ENCODE data around the gene CHRM5.

DNA sequence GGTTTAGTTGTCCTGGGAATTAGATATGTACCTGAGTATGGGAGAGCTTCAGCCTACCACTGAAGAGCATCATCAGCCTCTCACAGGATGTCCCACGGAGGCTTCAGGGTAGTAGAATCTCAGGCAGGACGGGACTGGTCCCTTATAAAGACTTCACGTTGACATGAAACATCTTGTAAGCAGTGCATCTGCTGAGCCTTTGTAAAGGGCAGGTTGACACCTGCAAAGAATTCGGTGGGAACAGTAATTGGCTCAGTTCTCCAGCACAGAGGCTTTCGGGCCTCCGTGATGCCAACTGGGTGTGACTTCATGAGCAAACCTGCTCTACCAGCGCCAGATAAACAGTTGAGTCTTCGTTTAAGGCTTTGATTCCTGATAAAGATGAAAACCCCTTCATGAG lies 97.6 kb downstream of the CHRM5 start:
- TF ChIP-seq CTCF (conservative IDR thresholded peaks at IDR 0.05) (no peak), EZH2 (IDR thresholded peaks at IDR 0.05; ENCODE audit: low read depth) (no peak)

Measured in PC-9 (cell line).